ENCODE results near the gene PCDHAC2.

Gene PCDHAC2

GRCh38 chr5:140966293-140967225, at the start of gene PCDHAC2:
Gene PCDHAC2, plus strand, starts transcription at chr5:140966476. Its CDS starts 291 bp downstream, at chr5:140966767.
- DNase-seq, result peak; percentile 91

GRCh38 chr5:140923601-140924000, 42.7 kb upstream of the PCDHAC2 start:
- DNase-seq, result no peak

GRCh38 chr5:140925806-140926442, 40.4 kb upstream of the PCDHAC2 start, which contains the start of gene PCDHAC1:
Gene PCDHAC1, plus strand, starts transcription at chr5:140926299. Its CDS starts 594 bp downstream, at chr5:140926893.
- no peak for DNase-seq

- DNase-seq, result peak; percentile 95
These were observed 39.6 kb upstream of the PCDHAC2 start for GRCh38 chr5:140926443-140927227.

GRCh38 chr5:140927228-140927573, 39.1 kb upstream of the PCDHAC2 start:
- no peak for DNase-seq

GRCh38 chr5:140934964-140935606, 31.2 kb upstream of the PCDHAC2 start:
- no peak for DNase-seq

- no peak for DNase-seq
These were observed 19.7 kb upstream of the PCDHAC2 start for GRCh38 chr5:140946578-140946977.

GRCh38 chr5:140951636-140952035, 14.6 kb upstream of the PCDHAC2 start:
- DNase-seq, result no peak

- no peak for DNase-seq
These were observed 13.0 kb upstream of the PCDHAC2 start for GRCh38 chr5:140953234-140953633.

GRCh38 chr5:140962190-140962589, 4.1 kb upstream of the PCDHAC2 start:
- DNase-seq, result no peak

GRCh38 chr5:140964356-140964755, 1.9 kb upstream of the PCDHAC2 start:
- no peak for DNase-seq

GRCh38 chr5:140965905-140966292, 377 bp upstream of the PCDHAC2 start:
- DNase-seq, result no peak

GRCh38 chr5:140967226-140967893, 1.1 kb downstream of the PCDHAC2 start:
- no peak for DNase-seq

- no peak for DNase-seq
These were observed 3.6 kb downstream of the PCDHAC2 start for GRCh38 chr5:140969880-140970279.

GRCh38 chr5:140973550-140973949, 7.3 kb downstream of the PCDHAC2 start:
- DNase-seq, result no peak

- DNase-seq, result no peak
These were observed 10.7 kb downstream of the PCDHAC2 start for GRCh38 chr5:140977003-140977402.

- DNase-seq, result no peak
These were observed 12.0 kb downstream of the PCDHAC2 start for GRCh38 chr5:140978260-140978659.

- DNase-seq, result no peak
These were observed 12.7 kb downstream of the PCDHAC2 start for GRCh38 chr5:140978983-140979382.

- DNase-seq, result peak; percentile 20
These were observed 15.9 kb downstream of the PCDHAC2 start for GRCh38 chr5:140982083-140982716.

- DNase-seq, result peak; percentile 77
These were observed 19.8 kb downstream of the PCDHAC2 start for GRCh38 chr5:140986117-140986521.

GRCh38 chr5:140988100-140988499, 21.8 kb downstream of the PCDHAC2 start:
- peak; percentile 20 for DNase-seq

- DNase-seq, result no peak
These were observed 22.3 kb downstream of the PCDHAC2 start for GRCh38 chr5:140988608-140989007.

All from eye (tissue), 1 donor.